ENCODE data around the gene IRX4.

IRX4 gene

DNA sequence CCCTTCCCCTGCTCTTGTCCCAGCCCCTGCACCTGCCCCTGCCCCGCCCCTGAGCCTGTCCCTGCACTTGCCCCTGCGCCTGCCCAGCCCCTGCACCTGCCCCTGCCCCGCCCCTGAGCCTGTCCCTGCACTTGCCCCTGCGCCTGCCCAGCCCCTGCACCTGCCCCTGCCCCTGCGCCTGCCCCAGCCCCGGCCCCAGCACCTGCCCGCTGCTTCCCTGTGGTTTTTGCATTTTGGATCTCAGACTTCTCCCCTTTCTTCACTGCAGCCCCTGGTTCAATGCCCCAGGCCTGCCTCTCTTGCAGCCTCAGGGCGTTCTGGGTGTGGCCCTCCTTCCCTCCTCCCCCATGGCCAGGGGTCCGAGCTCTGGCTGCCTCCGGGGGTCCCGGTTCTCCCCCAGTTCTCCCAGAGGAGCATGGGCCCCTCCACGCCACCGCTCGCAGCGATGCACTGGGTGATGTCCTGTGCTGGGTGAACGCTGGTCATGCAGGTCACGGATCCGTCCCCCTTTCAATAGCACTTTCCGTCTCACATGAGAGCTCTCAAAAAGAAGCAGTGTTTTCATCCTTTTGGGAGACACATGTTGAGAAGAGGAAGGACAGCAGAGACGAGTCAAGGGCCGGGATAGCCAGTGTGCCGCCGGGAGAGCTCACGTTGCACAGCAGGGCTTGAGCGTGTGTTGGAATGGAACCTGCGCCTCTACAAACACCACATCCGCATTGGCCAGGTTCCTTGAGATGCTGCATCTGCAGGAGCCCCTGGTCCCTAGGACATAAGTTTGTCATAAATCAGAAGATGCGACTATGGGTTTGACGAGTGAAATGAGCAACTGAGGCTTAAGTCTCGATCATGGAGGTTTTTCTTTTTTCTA lies 44.0 kb upstream of the IRX4 start:
- no peak for DNase-seq (ENCODE audit: low read depth)
- no peak overlapping the region for H3K4me3 ChIP-seq (ENCODE audit: low read depth, low read length)
- no peak for TF ChIP-seq CTCF (IDR thresholded peaks at IDR 0.05; ENCODE audit: insufficient read depth, low read depth, low read length, missing control alignments)

DNA sequence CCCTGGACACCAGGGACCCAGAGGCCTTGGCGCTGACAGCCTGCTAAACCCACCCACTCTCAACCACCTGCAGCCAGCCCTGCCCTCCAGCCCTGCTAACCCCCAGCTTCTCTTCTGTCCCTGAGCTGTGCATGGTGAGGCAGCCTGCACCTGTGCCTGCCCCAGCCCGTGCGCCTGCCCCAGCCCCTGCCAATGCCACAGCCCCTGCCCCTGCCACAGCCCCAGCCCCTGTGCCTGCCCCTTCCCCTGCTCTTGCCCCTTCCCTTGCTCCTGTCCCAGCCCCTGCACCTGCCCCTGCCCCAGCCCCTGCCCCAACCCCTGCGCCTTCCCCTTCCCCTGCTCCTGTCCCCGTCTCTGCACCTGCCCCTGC lies 43.3 kb upstream of the IRX4 start:
- no peak overlapping the region for H3K4me3 ChIP-seq (ENCODE audit: low read depth, low read length)
- DNase-seq (ENCODE audit: low read depth) = no peak
- no peak for TF ChIP-seq CTCF (IDR thresholded peaks at IDR 0.05; ENCODE audit: insufficient read depth, low read depth, low read length, missing control alignments)

DNA sequence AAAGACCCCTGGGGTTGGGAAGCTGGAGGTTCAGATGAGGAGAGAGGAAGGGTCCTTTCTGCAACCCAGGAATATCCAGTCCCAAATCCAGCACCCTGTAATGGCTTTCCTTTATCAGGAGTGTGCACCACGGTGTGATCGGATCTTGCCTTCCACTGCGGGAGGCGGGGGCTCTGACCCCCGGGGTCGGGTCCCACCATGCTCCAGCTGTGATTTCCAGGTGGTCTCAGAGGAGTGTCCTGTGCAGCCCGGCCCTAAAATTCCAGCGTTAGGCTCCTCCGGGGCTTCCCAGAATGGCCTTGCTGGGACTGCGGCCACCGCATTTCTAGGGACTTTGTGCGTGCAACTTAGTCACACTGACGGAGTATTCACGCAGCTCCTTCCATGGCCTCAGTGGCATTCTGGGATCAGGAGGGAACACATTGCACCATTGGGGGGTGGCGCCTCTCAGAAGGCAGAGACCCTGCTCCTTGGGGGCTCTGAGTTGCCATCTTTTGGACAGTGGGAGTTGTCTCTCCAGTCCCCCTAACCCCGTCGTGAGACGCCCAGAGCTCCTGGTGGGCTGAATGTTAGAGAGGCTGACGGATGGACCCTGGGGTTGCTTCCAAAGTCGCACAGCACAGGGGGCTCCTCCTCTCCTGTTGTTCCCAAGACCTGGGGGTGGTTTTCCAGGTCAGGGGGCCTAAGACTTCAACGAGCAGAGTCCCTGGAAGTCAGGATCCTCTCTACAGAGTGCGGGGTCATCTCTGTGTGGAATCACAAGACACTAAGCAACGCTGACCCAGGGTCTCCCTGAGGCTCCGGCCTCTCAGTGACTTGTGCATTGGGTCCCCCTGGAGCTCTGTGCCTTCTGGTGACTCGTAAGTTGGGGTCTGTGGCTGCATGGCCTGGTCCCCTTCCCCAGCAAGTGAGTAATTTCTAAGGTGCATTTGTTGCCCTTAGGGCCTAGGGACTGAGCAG lies 42.7 kb upstream of the IRX4 start:
- no peak for DNase-seq (ENCODE audit: low read depth)
- no peak for TF ChIP-seq CTCF (IDR thresholded peaks at IDR 0.05; ENCODE audit: insufficient read depth, low read depth, low read length, missing control alignments)
- H3K4me3 ChIP-seq (ENCODE audit: low read depth, low read length) = no peak overlapping the region

- TF ChIP-seq CTCF (IDR thresholded peaks at IDR 0.05; ENCODE audit: insufficient read depth, low read depth, low read length, missing control alignments) = no peak
- no peak overlapping the region for H3K4me3 ChIP-seq (ENCODE audit: low read depth, low read length)
- DNase-seq (ENCODE audit: low read depth) = no peak
Observed at GRCh38 chr5:1923766-1924165, 41.0 kb upstream of the IRX4 start.

DNA sequence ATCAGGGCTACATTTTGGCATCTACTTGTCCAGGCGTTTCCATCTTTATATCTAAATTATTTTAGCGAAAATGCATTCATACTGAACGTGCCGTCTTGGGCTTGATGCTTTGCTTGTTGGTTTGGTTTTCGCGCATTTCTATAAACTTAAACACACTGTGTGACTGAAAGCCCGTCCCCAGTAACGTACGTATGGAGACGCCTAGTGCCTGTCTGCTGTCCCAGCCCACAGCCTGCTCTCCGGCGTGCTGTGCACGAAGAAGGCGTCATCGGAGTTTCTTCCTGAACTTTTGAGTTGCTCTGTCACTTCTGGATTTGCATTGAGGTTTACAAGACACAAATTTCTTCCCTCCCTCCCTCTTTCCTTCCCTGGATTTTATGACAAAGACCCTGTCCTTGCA lies 40.6 kb upstream of the IRX4 start:
- no peak for TF ChIP-seq CTCF (IDR thresholded peaks at IDR 0.05; ENCODE audit: insufficient read depth, low read depth, low read length, missing control alignments)
- DNase-seq (ENCODE audit: low read depth) = no peak
- no peak overlapping the region for H3K4me3 ChIP-seq (ENCODE audit: low read depth, low read length)

GRCh38 chr5:1921711-1922110 lies 39.0 kb upstream of the IRX4 start:
- H3K4me3 ChIP-seq (ENCODE audit: low read depth, low read length) = no peak overlapping the region
- DNase-seq (ENCODE audit: low read depth) = no peak
- no peak for TF ChIP-seq CTCF (IDR thresholded peaks at IDR 0.05; ENCODE audit: insufficient read depth, low read depth, low read length, missing control alignments)
